Osteoblast (primary cell): ENCODE data around the gene CPNE4. TPM values are rescaled to one million over a fixed set of nuclear protein-coding genes. Genes with fewer than 3 reads are reported as not detected.

ENCODE experiments used
- DNase-seq: peaks from one replicate; pipeline ENCODE4 v3.0.0; 2011; ENCODE audit warnings: low spot score, mixed read lengths; ENCODE audit not compliant: insufficient read length; ENCODE audit errors: missing footprints
- H2AFZ ChIP-seq: 2 replicates; pipeline ENCODE4 v1.6.0; 2011; ENCODE audit warnings: mild to moderate bottlenecking, low read length
- H3K27ac ChIP-seq: 2 replicates; pipeline ENCODE4 v1.5.1; 2011; ENCODE audit warnings: mild to moderate bottlenecking, low read depth, low read length, moderate library complexity
- H3K27me3 ChIP-seq: 2 replicates; pipeline ENCODE4 v1.6.0; 2012; ENCODE audit warnings: mild to moderate bottlenecking, control low read depth, inconsistent platforms, low read length, moderate library complexity; ENCODE audit not compliant: insufficient read depth
- H3K36me3 ChIP-seq: 2 replicates; pipeline ENCODE4 v1.5.1; 2011; ENCODE audit warnings: mild to moderate bottlenecking, low read length, control low read depth, moderate library complexity; ENCODE audit not compliant: insufficient read depth
- H3K4me1 ChIP-seq: 2 replicates; pipeline ENCODE4 v1.5.1; 2011; ENCODE audit warnings: mild to moderate bottlenecking, low read length, control low read depth, moderate library complexity; ENCODE audit not compliant: insufficient read depth
- H3K4me2 ChIP-seq: 2 replicates; pipeline ENCODE4 v1.6.0; 2011; ENCODE audit warnings: mild to moderate bottlenecking, low read length; ENCODE audit not compliant: insufficient read depth
- H3K4me3 ChIP-seq: fragments of 200-600 bp; sonication (generic); 3 replicates; pipeline ENCODE4 v1.5.1; 2012; ENCODE audit warnings: mild to moderate bottlenecking, low read length, inconsistent platforms; ENCODE audit not compliant: insufficient read depth
- H3K79me2 ChIP-seq: 2 replicates; pipeline ENCODE4 v1.6.0; 2012; ENCODE audit warnings: mild to moderate bottlenecking, low read length, control low read depth, inconsistent platforms; ENCODE audit not compliant: insufficient read depth
- H3K9me3 ChIP-seq: 2 replicates; pipeline ENCODE4 v1.5.1; 2011; ENCODE audit warnings: low read depth, low read length, control low read depth
- H4K20me1 ChIP-seq: 2 replicates; pipeline ENCODE4 v1.6.0; 2012; ENCODE audit warnings: mild to moderate bottlenecking, low read length, control low read depth; ENCODE audit not compliant: insufficient read depth
- total RNA-seq: library from RNA; depleted of rRNA; stranded (reverse); fragments of >200 nt; gene quantifications from 2 replicates; pipeline ENCODE4 v1.2.3, GENCODE V29; 2012
- TF ChIP-seq, protein P1 (sequence below): IDR thresholded peaks from 2 replicates; pipeline ENCODE4 v1.5.1; 2011; ENCODE audit warnings: mild to moderate bottlenecking, low read depth, low read length, moderate library complexity; ENCODE audit errors: extremely low read depth

The CPNE4 gene
- total RNA-seq, 1 donor = not detected

GRCh38 chr3:132033471-132033870 is 1.3 kb downstream of the CPNE4 start:
- TF ChIP-seq, protein P1, sequence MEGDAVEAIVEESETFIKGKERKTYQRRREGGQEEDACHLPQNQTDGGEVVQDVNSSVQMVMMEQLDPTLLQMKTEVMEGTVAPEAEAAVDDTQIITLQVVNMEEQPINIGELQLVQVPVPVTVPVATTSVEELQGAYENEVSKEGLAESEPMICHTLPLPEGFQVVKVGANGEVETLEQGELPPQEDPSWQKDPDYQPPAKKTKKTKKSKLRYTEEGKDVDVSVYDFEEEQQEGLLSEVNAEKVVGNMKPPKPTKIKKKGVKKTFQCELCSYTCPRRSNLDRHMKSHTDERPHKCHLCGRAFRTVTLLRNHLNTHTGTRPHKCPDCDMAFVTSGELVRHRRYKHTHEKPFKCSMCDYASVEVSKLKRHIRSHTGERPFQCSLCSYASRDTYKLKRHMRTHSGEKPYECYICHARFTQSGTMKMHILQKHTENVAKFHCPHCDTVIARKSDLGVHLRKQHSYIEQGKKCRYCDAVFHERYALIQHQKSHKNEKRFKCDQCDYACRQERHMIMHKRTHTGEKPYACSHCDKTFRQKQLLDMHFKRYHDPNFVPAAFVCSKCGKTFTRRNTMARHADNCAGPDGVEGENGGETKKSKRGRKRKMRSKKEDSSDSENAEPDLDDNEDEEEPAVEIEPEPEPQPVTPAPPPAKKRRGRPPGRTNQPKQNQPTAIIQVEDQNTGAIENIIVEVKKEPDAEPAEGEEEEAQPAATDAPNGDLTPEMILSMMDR = no peak
- Histone ChIP-seq H2AFZ (no peak overlapping the region), H3K9me3 (no peaks in the 10 kb centered on the region), H3K4me2 (no peak overlapping the region), H3K4me3 (no peak overlapping the region), H3K27me3 (peaks cover 28% of the 10 kb centered on the region), H3K36me3 (no peaks in the 10 kb centered on the region), H3K4me1 (peaks cover 5% of the 10 kb centered on the region), H4K20me1 (no peaks in the 10 kb centered on the region), H3K27ac (no peak overlapping the region), H3K79me2 (no peaks in the 10 kb centered on the region)
- DNase-seq = no peak

GRCh38 chr3:132032959-132033358 is 1.9 kb downstream of the CPNE4 start:
- Histone ChIP-seq H4K20me1 (no peaks in the 10 kb centered on the region), H2AFZ (no peak overlapping the region), H3K4me1 (peaks cover 5% of the 10 kb centered on the region), H3K27me3 (peaks cover 28% of the 10 kb centered on the region), H3K36me3 (no peaks in the 10 kb centered on the region), H3K9me3 (no peaks in the 10 kb centered on the region), H3K27ac (no peak overlapping the region), H3K4me2 (no peak overlapping the region), H3K79me2 (no peaks in the 10 kb centered on the region), H3K4me3 (no peak overlapping the region)
- DNase-seq = peak; percentile 5
- TF ChIP-seq, protein P1 = no peak

GRCh38 chr3:132029182-132029902 is 5.5 kb downstream of the CPNE4 start:
- peak; percentile 85 for DNase-seq
- Histone ChIP-seq H2AFZ (no peak overlapping the region), H3K4me2 (no peak overlapping the region)

GRCh38 chr3:132022914-132023313 is 11.9 kb downstream of the CPNE4 start:
- Histone ChIP-seq H3K4me2 (no peak overlapping the region), H3K4me1 (no peaks in the 10 kb centered on the region)

More at GRCh38 chr3:132029182-132029902, 5.5 kb downstream of the CPNE4 start:
- Histone ChIP-seq H3K79me2 (no peaks in the 10 kb centered on the region), H3K4me1 (peaks cover under 1% of the 10 kb centered on the region), H3K27me3 (peaks cover 23% of the 10 kb centered on the region), H3K9me3 (no peaks in the 10 kb centered on the region), H4K20me1 (no peaks in the 10 kb centered on the region), H3K36me3 (no peaks in the 10 kb centered on the region), H3K27ac (no peak overlapping the region), H3K4me3 (no peak overlapping the region)
- TF ChIP-seq, protein P1 = peak; percentile 95

More at GRCh38 chr3:132022914-132023313, 11.9 kb downstream of the CPNE4 start:
- no peak overlapping the region for H3K27ac ChIP-seq
- no peaks in the 10 kb centered on the region for H3K27me3 ChIP-seq
- H3K79me2 ChIP-seq = no peaks in the 10 kb centered on the region
- no peaks in the 10 kb centered on the region for H3K9me3 ChIP-seq
- no peaks in the 10 kb centered on the region for H3K36me3 ChIP-seq
- H3K4me3 ChIP-seq = no peak overlapping the region
- H2AFZ ChIP-seq = no peak overlapping the region
- no peak for DNase-seq
- TF ChIP-seq, protein P1 = no peak
- no peaks in the 10 kb centered on the region for H4K20me1 ChIP-seq
